Astrocyte (in vitro differentiated cells and primary cell): Measurements from ENCODE around the gene ARAP1. TPM values are rescaled to one million over a fixed set of nuclear protein-coding genes. Genes with fewer than 3 reads are reported as not detected.

Experiments used
- DNase-seq: peaks from one replicate; pipeline ENCODE4 v3.0.0-alpha.2; 2010; ENCODE audit warnings: low read depth
- FAIRE-seq: peaks from 2 replicates; lab custom pipeline; 2011; peaks lifted over from hg19 to GRCh38; lab: Jason Lieb, UNC
- H2AFZ ChIP-seq: 2 replicates; pipeline ENCODE4 v1.6.0; 2012; ENCODE audit warnings: low read depth, low read length, inconsistent platforms
- H3K27ac ChIP-seq: 2 replicates; pipeline ENCODE4 v1.5.1; 2011; ENCODE audit warnings: low read depth, low read length, inconsistent platforms
- H3K27me3 ChIP-seq: 2 replicates; pipeline ENCODE4 v1.6.0; 2011; ENCODE audit warnings: low read length, inconsistent platforms; ENCODE audit not compliant: insufficient read depth
- H3K36me3 ChIP-seq: 2 replicates; pipeline ENCODE4 v1.5.1; 2011; ENCODE audit warnings: low read length, inconsistent platforms; ENCODE audit not compliant: insufficient read depth
- H3K4me1 ChIP-seq: 2 replicates; pipeline ENCODE4 v1.5.1; 2011; ENCODE audit warnings: low read length, inconsistent platforms; ENCODE audit not compliant: insufficient read depth
- H3K4me2 ChIP-seq: 2 replicates; pipeline ENCODE4 v1.6.0; 2012; ENCODE audit warnings: low read length, inconsistent platforms
- H3K4me3 ChIP-seq: 2 replicates; pipeline ENCODE4 v1.5.1; 2011; ENCODE audit warnings: low read depth, mild to moderate bottlenecking, low read length, inconsistent platforms; ENCODE audit not compliant: insufficient read depth
- H3K79me2 ChIP-seq: 2 replicates; pipeline ENCODE4 v1.6.0; 2012; ENCODE audit warnings: mild to moderate bottlenecking, low read length, inconsistent platforms; ENCODE audit not compliant: insufficient read depth
- H3K9ac ChIP-seq: 2 replicates; pipeline ENCODE4 v1.6.0; 2012; ENCODE audit warnings: mild to moderate bottlenecking, low read length, inconsistent platforms
- H3K9me3 ChIP-seq: 2 replicates; pipeline ENCODE4 v1.5.1; 2012; ENCODE audit warnings: low read depth, mild to moderate bottlenecking, low read length, inconsistent platforms; ENCODE audit not compliant: insufficient read depth
- H4K20me1 ChIP-seq: 2 replicates; pipeline ENCODE4 v1.6.0; 2012; ENCODE audit warnings: low read length, inconsistent platforms; ENCODE audit not compliant: insufficient read depth
- H3K27ac Mint-ChIP-seq: one replicate; pipeline ENCODE4 v1.8.0; 2021; ENCODE audit warnings: mild to moderate bottlenecking, mixed read lengths; ENCODE audit not compliant: unreplicated experiment
- H3K27me3 Mint-ChIP-seq: one replicate; pipeline ENCODE4 v1.8.0; 2021; ENCODE audit warnings: low read depth, mixed read lengths; ENCODE audit not compliant: unreplicated experiment
- H3K36me3 Mint-ChIP-seq: one replicate; pipeline ENCODE4 v1.8.0; 2021; ENCODE audit warnings: low read depth, mixed read lengths; ENCODE audit not compliant: unreplicated experiment
- H3K4me1 Mint-ChIP-seq: one replicate; pipeline ENCODE4 v1.8.0; 2021; ENCODE audit warnings: low read depth, mixed read lengths; ENCODE audit not compliant: unreplicated experiment
- H3K4me3 Mint-ChIP-seq: one replicate; pipeline ENCODE4 v1.8.0; 2021; ENCODE audit warnings: mild to moderate bottlenecking, moderate library complexity, mixed read lengths; ENCODE audit not compliant: unreplicated experiment
- H3K9me3 Mint-ChIP-seq: one replicate; pipeline ENCODE4 v1.8.0; 2021; ENCODE audit warnings: mild to moderate bottlenecking, mixed read lengths; ENCODE audit not compliant: unreplicated experiment
- EZH2 ChIP-seq: IDR thresholded peaks from 2 replicates; pipeline ENCODE4 v1.6.1; 2012; ENCODE audit warnings: mild to moderate bottlenecking, low read length, inconsistent platforms; ENCODE audit not compliant: insufficient read depth
- total RNA-seq: library from RNA; stranded (reverse); gene quantifications from 2 replicates; pipeline ENCODE4 v1.2.1, GENCODE V29; 2021
- TF ChIP-seq, protein P1 (sequence below): IDR thresholded peaks from 2 replicates; pipeline ENCODE4 v1.5.1; 2011; ENCODE audit warnings: low read depth, mild to moderate bottlenecking, inconsistent platforms, low read length, moderate library complexity; ENCODE audit not compliant: insufficient read depth

The ARAP1 gene
- total RNA-seq, 1 donor from 2014 or later, result 31.9 TPM

DNA sequence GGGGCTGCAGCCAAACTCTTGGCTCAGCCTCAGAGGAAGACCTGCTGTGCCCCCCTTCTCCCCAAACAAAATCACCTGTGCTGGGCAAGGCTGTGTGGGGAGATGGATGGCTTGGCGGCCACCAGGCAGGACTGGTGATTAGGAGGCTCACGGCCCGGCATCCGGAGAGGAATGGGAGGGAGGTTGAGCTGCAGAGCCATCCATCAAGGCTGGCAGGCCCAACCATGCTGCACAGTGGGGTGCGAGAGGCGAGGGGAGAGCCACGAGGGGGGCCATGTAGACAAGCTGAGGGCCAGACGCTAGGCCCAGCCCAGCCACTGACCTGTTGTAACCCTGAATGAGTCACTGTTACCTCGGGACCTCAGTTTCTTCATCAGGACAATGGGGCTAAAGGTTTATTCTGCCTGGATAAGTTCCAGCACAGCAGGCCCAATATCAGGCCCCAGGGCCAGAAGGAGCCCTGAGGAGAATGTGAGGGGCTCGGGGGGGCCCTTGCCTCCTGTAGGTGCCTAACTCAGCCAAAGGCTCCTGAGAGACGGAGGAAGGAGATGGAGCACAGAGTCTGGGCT, 96.2 kb downstream of the ARAP1 start:
- Mint-ChIP-seq H3K9me3 (peaks cover 5% of the 10 kb centered on the region), H3K27me3 (peaks cover 78% of the 10 kb centered on the region), H3K4me3 (no peak overlapping the region), H3K27ac (no peak overlapping the region), H3K36me3 (no peaks in the 10 kb centered on the region), H3K4me1 (no peaks in the 10 kb centered on the region)
- H3K27ac ChIP-seq, result no peak overlapping the region
- H3K36me3 ChIP-seq, result no peaks in the 10 kb centered on the region
- TF ChIP-seq, protein P1, sequence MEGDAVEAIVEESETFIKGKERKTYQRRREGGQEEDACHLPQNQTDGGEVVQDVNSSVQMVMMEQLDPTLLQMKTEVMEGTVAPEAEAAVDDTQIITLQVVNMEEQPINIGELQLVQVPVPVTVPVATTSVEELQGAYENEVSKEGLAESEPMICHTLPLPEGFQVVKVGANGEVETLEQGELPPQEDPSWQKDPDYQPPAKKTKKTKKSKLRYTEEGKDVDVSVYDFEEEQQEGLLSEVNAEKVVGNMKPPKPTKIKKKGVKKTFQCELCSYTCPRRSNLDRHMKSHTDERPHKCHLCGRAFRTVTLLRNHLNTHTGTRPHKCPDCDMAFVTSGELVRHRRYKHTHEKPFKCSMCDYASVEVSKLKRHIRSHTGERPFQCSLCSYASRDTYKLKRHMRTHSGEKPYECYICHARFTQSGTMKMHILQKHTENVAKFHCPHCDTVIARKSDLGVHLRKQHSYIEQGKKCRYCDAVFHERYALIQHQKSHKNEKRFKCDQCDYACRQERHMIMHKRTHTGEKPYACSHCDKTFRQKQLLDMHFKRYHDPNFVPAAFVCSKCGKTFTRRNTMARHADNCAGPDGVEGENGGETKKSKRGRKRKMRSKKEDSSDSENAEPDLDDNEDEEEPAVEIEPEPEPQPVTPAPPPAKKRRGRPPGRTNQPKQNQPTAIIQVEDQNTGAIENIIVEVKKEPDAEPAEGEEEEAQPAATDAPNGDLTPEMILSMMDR, result no peak
- TF ChIP-seq EZH2, result no peak
- H3K27me3 ChIP-seq, result peaks cover 9% of the 10 kb centered on the region
- H3K4me2 ChIP-seq, result no peak overlapping the region
- FAIRE-seq (no peak), DNase-seq (no peak)
- H4K20me1 ChIP-seq, result no peaks in the 10 kb centered on the region
- no peak overlapping the region for H3K4me3 ChIP-seq
- no peaks in the 10 kb centered on the region for H3K79me2 ChIP-seq
- H2AFZ ChIP-seq, result no peak overlapping the region
- no peak overlapping the region for H3K9ac ChIP-seq
- H3K9me3 ChIP-seq, result no peaks in the 10 kb centered on the region
- no peaks in the 10 kb centered on the region for H3K4me1 ChIP-seq

DNA sequence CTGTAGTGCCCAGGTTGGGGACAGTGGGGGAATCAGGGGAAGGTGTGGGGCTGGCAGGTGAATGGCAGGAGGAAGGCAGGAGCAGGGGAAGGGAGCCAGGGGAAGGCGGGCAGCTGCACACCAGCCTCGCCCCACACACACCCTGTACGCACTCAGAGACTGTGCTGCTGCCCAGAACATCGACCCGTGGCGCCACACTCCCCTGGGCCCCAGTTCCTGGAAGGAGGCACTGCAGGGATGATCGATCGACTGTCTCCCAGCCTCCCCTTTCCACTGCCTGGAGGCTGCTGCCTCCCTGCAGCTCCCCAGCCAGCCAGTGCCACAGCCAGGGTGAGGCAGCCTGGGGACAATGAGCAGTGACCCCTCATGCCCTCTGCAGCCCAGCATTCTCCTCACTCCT, 97.2 kb downstream of the ARAP1 start:
- no peak for FAIRE-seq

GRCh38 chr11:72653649-72654048, 98.6 kb downstream of the ARAP1 start:
- H3K9me3 Mint-ChIP-seq, result no peaks in the 10 kb centered on the region
- no peaks in the 10 kb centered on the region for H3K27me3 ChIP-seq
- no peaks in the 10 kb centered on the region for H3K36me3 Mint-ChIP-seq
- H2AFZ ChIP-seq, result no peak overlapping the region
- no peaks in the 10 kb centered on the region for H3K9me3 ChIP-seq
- H3K4me2 ChIP-seq, result no peak overlapping the region
- no peak overlapping the region for H3K27ac ChIP-seq
- H3K27me3 Mint-ChIP-seq, result peaks cover 75% of the 10 kb centered on the region
- no peak overlapping the region for H3K9ac ChIP-seq
- FAIRE-seq (no peak), DNase-seq (no peak)
- no peaks in the 10 kb centered on the region for H4K20me1 ChIP-seq
- no peaks in the 10 kb centered on the region for H3K36me3 ChIP-seq
- H3K4me1 ChIP-seq, result no peaks in the 10 kb centered on the region
- no peak overlapping the region for H3K4me3 ChIP-seq
- H3K79me2 ChIP-seq, result no peaks in the 10 kb centered on the region
- H3K4me3 Mint-ChIP-seq, result no peak overlapping the region
- TF ChIP-seq, protein P1, result no peak
- no peak for TF ChIP-seq EZH2
- H3K27ac Mint-ChIP-seq, result no peak overlapping the region
- no peaks in the 10 kb centered on the region for H3K4me1 Mint-ChIP-seq

More for the DNA sequence above, 97.2 kb downstream of the ARAP1 start:
- Histone ChIP-seq H3K27me3 (peaks cover 2% of the 10 kb centered on the region), H3K79me2 (no peaks in the 10 kb centered on the region), H2AFZ (no peak overlapping the region), H3K36me3 (no peaks in the 10 kb centered on the region), H3K4me1 (no peaks in the 10 kb centered on the region), H3K9me3 (no peaks in the 10 kb centered on the region), H3K27ac (no peak overlapping the region), H3K9ac (no peak overlapping the region), H3K4me2 (no peak overlapping the region), H4K20me1 (no peaks in the 10 kb centered on the region), H3K4me3 (no peak overlapping the region)
- H3K36me3 Mint-ChIP-seq, result no peaks in the 10 kb centered on the region
- H3K27me3 Mint-ChIP-seq, result peaks cover 78% of the 10 kb centered on the region
- H3K4me1 Mint-ChIP-seq, result no peaks in the 10 kb centered on the region
- no peak overlapping the region for H3K4me3 Mint-ChIP-seq
- no peak for TF ChIP-seq EZH2
- TF ChIP-seq, protein P1, result no peak
- no peak overlapping the region for H3K27ac Mint-ChIP-seq
- no peak for DNase-seq
- H3K9me3 Mint-ChIP-seq, result no peaks in the 10 kb centered on the region
